HG03135 (cell line): ENCODE measurements around the gene SRGAP1.
"Not testable (repeated sequence)": the region's sequence is repeated elsewhere in the genome, so short reads cannot be mapped to it uniquely, and the experiment has no call there.

Source experiments
- ATAC-seq: cut with Tn5 transposase; IDR thresholded peaks from one replicate; pipeline ENCODE4 v1.9.1; 2021; ENCODE audit warnings: mild to moderate bottlenecking, moderate library complexity; ENCODE audit not compliant: unreplicated experiment

SRGAP1 gene

GRCh38 chr12:64030155-64030554 is 185.7 kb downstream of the SRGAP1 start:
- no peak for ATAC-seq

- ATAC-seq, result not testable (repeated sequence)
These were observed 189.6 kb downstream of the SRGAP1 start for GRCh38 chr12:64034056-64034455.

- ATAC-seq, result no peak
These were observed 190.5 kb downstream of the SRGAP1 start for GRCh38 chr12:64034901-64035576.

GRCh38 chr12:64036414-64036813 is 191.9 kb downstream of the SRGAP1 start:
- ATAC-seq, result no peak

- ATAC-seq, result no peak
These were observed 194.9 kb downstream of the SRGAP1 start for GRCh38 chr12:64039281-64039871.

GRCh38 chr12:64042911-64043310 is 198.4 kb downstream of the SRGAP1 start:
- no peak for ATAC-seq

GRCh38 chr12:64044191-64044590 is 199.7 kb downstream of the SRGAP1 start:
- no peak for ATAC-seq

GRCh38 chr12:64051057-64051456 is 206.6 kb downstream of the SRGAP1 start:
- no peak for ATAC-seq

- ATAC-seq, result no peak
These were observed 208.6 kb downstream of the SRGAP1 start for GRCh38 chr12:64053117-64053516.

- ATAC-seq, result no peak
These were observed 209.6 kb downstream of the SRGAP1 start for GRCh38 chr12:64054079-64054520.

- no peak for ATAC-seq
These were observed 212.2 kb downstream of the SRGAP1 start for GRCh38 chr12:64056741-64057140.

GRCh38 chr12:64057706-64058105 is 213.2 kb downstream of the SRGAP1 start:
- ATAC-seq, result no peak

- ATAC-seq, result no peak
These were observed 214.2 kb downstream of the SRGAP1 start for GRCh38 chr12:64058541-64059265.

GRCh38 chr12:64059685-64060084 is 215.2 kb downstream of the SRGAP1 start:
- no peak for ATAC-seq

- no peak for ATAC-seq
These were observed 217.4 kb downstream of the SRGAP1 start for GRCh38 chr12:64061868-64062375.

- no peak for ATAC-seq
These were observed 218.6 kb downstream of the SRGAP1 start for GRCh38 chr12:64063121-64063520.

- no peak for ATAC-seq
These were observed 219.7 kb downstream of the SRGAP1 start for GRCh38 chr12:64064240-64064639.

- ATAC-seq, result no peak
These were observed 220.2 kb downstream of the SRGAP1 start for GRCh38 chr12:64064706-64065105.

- no peak for ATAC-seq
These were observed 221.5 kb downstream of the SRGAP1 start for GRCh38 chr12:64065881-64066451.

- no peak for ATAC-seq
These were observed 222.3 kb downstream of the SRGAP1 start for GRCh38 chr12:64066776-64067175.

- ATAC-seq, result no peak
These were observed 226.0 kb downstream of the SRGAP1 start for GRCh38 chr12:64070454-64070853.
